Germinal center (tissue), 1 donor: Measurements from ENCODE around the gene AIRE.
"Not testable (repeated sequence)": the region's sequence is repeated elsewhere in the genome, so short reads cannot be mapped to it uniquely, and the experiment has no call there.

ENCODE experiments used
- DNase-seq: peaks from one replicate; pipeline ENCODE4 v3.0.0; 2012; ENCODE audit warnings: mixed read lengths, low spot score

Gene AIRE

GRCh38 chr21:44267655-44268142 lies 18.0 kb upstream of the AIRE start:
- no peak for DNase-seq

- DNase-seq, result no peak
Observed at GRCh38 chr21:44269090-44269489, 16.6 kb upstream of the AIRE start.

DNA sequence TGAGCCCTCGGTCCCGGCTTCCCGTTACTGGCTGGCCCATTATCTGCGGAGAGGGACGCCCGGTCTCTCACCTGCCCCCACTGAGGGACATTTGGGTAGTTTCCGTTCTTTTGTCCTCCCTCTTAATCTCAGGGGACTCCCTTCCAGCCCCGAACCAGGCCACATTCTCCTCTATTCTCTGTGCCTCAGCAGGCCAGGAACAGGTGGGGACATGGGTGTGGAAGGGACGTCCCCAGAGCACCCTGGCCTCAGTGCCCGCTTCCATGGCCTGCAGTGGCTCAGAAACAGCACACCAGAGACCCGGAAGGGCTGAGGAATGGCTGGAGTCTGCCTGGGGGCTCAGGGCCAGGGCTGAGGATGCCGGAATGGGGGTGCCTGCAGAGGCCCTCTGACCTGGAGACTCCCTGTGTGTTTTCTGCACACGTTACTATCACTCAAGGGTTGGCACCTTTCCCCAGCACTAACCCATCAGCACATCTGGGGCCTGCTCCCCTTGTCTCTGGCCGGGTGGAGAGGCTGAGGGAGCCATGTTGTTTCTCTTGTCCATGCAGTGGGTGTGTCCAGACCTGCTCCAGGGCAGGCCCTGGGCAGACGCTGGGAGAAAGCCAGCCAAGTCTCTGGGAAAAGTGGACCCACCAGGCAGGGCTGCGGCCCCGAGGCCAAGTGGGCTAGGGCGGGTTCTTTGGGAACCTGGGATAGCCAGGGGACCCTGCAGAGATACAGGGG lies 14.0 kb upstream of the AIRE start:
- no peak for DNase-seq

DNA sequence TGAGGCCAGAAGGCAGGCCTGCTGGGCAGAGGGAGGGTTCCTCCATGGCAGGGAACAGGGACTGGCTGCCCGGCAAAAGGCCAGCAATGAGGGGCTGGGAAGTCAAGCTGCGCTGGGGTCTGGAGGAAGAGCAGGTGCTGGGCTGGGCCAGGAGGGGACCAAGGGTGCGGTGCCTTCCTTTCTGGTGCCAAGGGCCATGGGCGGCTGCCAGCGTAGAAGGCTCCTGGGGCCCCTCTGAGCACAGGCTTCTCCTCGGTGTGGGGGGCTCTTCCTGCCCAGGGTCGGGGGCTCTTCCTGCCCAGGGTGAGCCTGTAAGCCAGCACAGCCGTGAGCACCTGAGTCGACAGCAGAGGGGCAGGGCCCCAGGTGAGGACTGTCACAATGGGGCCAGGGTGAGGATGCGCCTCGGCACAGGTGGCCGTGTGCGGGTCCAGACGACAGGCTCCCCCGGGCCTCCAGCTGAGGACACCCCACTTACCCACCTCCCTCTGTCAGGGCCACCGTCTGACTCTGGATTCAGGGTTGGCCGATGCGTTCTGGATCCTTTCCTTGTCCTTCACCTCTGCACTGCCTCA lies 13.3 kb upstream of the AIRE start:
- no peak for DNase-seq

DNA sequence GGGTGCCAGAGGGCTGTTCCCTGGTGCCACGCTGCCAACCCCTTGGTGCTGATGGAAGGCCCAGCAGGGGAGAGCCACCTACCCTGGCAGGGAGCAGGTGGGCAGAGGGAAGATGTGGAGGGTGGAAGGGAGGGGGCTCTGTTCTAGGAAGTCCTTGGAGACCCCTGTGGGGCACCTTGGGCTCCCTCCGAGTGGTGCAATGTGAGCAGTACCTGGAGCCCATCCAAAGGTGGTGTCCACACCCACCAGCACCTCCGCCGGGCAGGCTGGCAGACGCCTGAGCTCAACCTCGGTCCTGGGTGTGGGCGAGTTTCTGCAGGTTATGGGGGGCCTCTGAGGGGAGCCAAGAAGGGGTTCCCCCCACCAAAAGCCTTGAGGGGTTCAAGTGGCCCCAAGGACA lies 12.6 kb upstream of the AIRE start:
- DNase-seq, result no peak

DNA sequence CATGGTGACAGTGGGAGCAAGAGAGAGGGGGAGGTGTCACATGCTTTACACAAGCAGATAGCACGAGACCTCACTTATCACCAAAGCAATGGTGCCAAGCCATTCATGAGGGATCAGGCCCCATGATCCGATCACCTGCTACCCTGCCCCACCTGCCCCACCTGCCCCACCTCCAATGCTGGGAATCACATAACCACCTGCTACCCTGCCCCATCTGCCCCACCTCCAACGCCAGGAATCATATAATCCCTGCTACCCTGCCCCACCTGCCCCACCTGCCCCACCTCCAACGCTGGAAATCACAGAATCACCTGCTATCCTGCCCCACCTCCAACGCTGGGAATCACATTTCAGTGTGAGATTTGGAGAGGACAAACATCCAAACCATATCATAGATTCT lies 10.6 kb upstream of the AIRE start:
- DNase-seq, result no peak

GRCh38 chr21:44279354-44280260 lies 6.1 kb upstream of the AIRE start:
- DNase-seq, result no peak

DNA sequence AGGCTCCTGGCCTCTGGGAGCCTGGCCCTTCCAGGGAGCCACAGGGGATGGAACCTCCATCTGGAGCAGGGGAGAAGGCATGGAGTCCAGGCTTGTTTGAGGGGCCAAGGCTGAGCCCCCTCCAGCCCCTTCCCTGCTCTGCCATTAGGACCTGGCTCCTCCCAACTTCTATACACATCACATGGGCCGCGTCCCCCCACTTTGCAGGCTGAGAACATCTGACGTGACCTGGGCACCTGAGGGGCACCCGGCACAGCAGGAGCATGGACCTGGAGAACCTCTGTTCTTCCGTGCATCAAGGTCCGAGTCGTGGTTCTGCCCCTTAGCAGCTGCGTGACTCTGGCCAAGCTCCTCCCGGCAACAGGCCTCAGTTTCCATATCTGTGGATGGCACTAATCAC lies 3.9 kb upstream of the AIRE start:
- no peak for DNase-seq

DNA sequence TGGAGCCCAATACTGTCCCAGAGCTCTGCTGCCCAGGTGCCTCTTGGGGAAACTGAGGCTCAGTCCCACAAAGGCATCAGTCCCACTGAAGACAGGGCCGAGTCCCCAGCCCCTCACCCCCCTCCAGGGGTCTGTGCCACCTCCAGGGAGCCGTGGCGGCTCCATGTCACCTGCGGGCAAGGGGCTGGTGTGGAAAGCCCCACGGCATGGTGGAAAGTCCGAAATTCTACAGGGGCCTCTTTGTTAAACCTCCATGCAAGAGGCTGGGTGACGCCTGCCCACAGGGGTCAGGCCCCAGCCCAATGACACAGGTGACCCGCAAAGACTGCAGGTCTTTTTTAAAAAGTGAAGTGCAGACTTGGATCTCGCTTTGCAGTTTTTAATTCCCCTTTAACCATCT lies 3.3 kb upstream of the AIRE start:
- no peak for DNase-seq

DNA sequence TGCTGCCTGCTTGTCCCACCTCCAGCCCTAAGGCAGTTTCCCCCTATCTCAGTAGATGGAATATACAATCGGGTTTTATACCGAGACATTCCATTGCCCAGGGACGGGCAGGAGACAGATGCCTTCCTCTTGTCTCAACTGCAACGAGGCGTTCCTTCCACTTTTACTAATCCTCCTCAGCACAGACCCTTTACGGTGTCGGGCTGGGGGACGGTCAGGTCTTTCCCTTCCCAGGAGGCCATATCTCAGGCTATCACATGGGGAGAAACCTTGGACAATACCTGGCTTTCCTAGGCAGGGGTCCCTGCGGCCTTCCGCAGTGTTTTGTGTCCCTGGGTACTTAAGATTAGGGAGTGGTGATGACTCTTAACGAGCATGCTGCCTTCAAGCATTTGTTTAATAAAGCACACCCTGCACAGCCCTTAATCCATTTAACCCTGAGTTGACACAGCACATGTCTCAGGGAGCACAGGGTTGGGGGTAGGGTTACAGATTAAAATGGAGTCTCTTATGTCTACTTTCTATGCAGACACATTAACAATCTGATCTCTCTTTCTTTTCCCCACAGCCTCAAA lies 2.4 kb upstream of the AIRE start:
- not testable (repeated sequence) for DNase-seq

DNA sequence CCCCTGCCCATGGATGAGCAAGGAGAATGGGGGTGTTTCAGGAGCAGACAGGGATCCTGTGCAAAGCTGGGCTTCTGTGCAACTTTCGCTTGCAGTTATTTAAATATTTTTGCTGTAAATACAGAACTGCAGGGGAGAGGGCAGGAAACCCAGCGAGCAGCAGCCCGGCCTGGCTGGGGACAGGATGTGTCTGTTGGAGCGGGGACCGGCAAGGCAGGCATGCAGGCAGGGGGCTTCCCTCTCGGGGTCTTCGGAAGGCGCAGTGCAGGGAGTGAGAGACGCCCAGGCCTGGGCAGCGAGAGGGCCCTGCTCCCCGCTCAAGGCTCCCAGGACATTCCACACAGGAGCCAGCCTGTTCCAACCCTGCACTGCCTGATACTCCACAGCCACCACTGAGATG lies 1.7 kb upstream of the AIRE start:
- no peak for DNase-seq

- DNase-seq, result no peak
Observed at GRCh38 chr21:44286086-44286715, 525 bp downstream of the AIRE start.

DNA sequence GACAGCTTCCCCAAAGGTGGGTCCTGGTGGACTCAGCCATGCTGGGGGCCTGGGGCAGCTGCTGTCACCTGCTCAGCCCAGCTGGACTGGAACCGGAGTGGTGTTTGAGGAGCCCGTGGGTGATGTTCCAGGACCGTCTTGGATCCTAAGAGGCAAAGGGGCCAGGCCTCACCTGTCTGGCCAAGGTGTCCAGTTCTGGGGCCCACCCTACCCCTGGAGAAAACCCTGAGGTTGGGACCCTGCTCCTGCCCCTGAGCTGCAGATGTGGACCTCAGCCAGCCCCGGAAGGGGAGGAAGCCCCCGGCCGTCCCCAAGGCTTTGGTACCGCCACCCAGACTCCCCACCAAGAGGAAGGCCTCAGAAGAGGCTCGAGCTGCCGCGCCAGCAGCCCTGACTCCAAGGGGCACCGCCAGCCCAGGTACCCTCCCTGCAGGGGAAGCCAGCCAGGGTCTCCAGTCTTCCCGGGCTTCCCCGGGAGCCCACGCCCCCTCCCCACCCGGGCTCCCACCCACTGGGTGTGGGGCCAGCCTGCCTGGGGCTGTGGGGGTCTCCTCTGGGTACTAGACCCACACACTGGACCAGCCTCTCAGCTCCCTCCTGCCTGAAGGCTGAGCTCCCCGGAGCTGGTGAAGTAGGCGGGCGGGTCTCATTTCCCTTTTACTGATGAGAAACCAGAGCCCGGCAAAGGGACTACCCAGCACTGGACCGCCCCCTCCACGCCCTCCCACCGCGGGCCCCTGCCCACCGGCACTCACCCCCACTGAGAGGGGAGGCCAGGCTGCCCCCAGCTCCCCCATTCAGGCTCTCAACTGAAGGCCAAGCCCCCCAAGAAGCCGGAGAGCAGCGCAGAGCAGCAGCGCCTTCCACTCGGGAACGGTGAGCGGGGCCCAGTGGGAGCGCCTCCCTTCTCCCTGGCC lies 1.3 kb downstream of the AIRE start:
- no peak for DNase-seq

GRCh38 chr21:44288251-44289110 lies 2.8 kb downstream of the AIRE start:
- no peak for DNase-seq

- no peak for DNase-seq
Observed at GRCh38 chr21:44289381-44290010, 3.8 kb downstream of the AIRE start.

- DNase-seq, result no peak
Observed at GRCh38 chr21:44290327-44291077, 4.8 kb downstream of the AIRE start.

- DNase-seq, result no peak
Observed at GRCh38 chr21:44291078-44291935, 5.6 kb downstream of the AIRE start.
